ENCODE measurements around the gene UCHL1. TPM values are rescaled to one million over a fixed set of nuclear protein-coding genes. Genes with fewer than 3 reads are reported as not detected.

UCHL1 gene
- total and polyA plus RNA-seq, 2 of the 13 experiments (the other 11 are each of a cell fraction or from before 2014, with no cell fraction given): not detected

DNA sequence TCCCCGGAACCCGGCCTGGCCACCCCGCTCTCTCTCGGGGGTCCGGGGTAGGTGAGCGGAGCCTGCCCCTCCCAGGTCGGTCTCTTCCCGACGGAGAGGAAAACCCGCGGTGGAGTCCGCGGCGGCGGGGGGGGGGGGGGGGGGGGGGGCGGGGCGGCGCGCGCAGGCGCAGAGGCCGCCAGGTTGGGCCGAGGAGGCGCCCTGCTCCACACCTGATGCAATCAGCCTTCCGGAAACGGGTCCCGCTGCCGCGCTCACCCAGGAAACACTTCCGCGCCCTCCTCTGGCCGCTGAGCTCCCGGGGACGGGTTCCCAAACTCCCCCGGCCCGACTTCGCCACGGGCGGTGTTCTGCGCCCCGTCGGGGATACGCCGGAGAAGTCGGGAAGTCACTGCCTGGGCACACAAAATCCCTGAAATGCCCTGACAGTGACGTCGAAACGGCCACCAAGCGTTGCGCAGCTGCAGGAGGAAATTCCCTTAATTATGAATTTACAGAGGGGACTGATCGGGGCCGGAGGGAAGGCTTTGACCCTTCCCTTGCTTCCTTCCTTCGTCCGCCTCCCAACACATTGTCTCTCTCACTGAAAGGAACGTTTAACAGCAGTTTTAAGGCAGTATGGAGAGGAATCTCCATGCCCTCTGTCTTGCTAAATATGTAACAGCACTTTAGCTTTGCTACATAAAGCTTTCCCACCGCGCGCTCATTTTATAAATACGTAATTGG, 40.3 kb upstream of the UCHL1 start (continued):
- TF ChIP-seq, protein P1, sequence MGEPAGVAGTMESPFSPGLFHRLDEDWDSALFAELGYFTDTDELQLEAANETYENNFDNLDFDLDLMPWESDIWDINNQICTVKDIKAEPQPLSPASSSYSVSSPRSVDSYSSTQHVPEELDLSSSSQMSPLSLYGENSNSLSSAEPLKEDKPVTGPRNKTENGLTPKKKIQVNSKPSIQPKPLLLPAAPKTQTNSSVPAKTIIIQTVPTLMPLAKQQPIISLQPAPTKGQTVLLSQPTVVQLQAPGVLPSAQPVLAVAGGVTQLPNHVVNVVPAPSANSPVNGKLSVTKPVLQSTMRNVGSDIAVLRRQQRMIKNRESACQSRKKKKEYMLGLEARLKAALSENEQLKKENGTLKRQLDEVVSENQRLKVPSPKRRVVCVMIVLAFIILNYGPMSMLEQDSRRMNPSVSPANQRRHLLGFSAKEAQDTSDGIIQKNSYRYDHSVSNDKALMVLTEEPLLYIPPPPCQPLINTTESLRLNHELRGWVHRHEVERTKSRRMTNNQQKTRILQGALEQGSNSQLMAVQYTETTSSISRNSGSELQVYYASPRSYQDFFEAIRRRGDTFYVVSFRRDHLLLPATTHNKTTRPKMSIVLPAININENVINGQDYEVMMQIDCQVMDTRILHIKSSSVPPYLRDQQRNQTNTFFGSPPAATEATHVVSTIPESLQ (CRISPR knock-in tag; conservative IDR thresholded peaks at IDR 0.05): no peak
- TF ChIP-seq CBX1 (IDR thresholded peaks at IDR 0.05; ENCODE audit: low read depth): no peak
- no peak for TF ChIP-seq IKZF4 (CRISPR knock-in tag; IDR thresholded peaks at IDR 0.05; ENCODE audit: borderline replicate concordance, low read depth, not compliant biosample characterization)
- TF ChIP-seq ELF1 (CRISPR knock-in tag; IDR thresholded peaks at IDR 0.05): peak; percentile 83
- TF ChIP-seq HOXA9 (CRISPR knock-in tag; IDR thresholded peaks at IDR 0.05; ENCODE audit: borderline replicate concordance): no peak
- peak; percentile 77; the same call in 1 of the 2 replicates for TF ChIP-seq FOXK1 (CRISPR knock-in tag; IDR thresholded peaks at IDR 0.05; ENCODE audit: borderline replicate concordance, low read depth)
- 0 out of 2 replicates have a peak, but pooled peaks have one; percentile 34 for TF ChIP-seq NR2F2 (IDR thresholded peaks at IDR 0.05; ENCODE audit: borderline replicate concordance, low read depth)
- TF ChIP-seq ZZZ3 (CRISPR knock-in tag; IDR thresholded peaks at IDR 0.05; ENCODE audit: borderline replicate concordance): peak; percentile 71; the same call in 1 of the 2 replicates
- no peak for TF ChIP-seq MYNN (CRISPR knock-in tag; IDR thresholded peaks at IDR 0.05; ENCODE audit: low read depth)
- TF ChIP-seq, protein P2, sequence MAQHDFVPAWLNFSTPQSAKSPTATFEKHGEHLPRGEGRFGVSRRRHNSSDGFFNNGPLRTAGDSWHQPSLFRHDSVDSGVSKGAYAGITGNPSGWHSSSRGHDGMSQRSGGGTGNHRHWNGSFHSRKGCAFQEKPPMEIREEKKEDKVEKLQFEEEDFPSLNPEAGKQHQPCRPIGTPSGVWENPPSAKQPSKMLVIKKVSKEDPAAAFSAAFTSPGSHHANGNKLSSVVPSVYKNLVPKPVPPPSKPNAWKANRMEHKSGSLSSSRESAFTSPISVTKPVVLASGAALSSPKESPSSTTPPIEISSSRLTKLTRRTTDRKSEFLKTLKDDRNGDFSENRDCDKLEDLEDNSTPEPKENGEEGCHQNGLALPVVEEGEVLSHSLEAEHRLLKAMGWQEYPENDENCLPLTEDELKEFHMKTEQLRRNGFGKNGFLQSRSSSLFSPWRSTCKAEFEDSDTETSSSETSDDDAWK (CRISPR knock-in tag; IDR thresholded peaks at IDR 0.05): no peak
- peak in 1 of 2 experiments; percentile 46; a peak in 1 of 4 replicates for TF ChIP-seq MAFK (conservative IDR thresholded peaks at IDR 0.05 in 1 of 2, IDR thresholded peaks at IDR 0.05 in 1 of 2; ENCODE audit: low read length in 2 of 2)
- TF ChIP-seq AKAP8 (CRISPR knock-in tag; IDR thresholded peaks at IDR 0.05): no peak
- TF ChIP-seq, protein P3, sequence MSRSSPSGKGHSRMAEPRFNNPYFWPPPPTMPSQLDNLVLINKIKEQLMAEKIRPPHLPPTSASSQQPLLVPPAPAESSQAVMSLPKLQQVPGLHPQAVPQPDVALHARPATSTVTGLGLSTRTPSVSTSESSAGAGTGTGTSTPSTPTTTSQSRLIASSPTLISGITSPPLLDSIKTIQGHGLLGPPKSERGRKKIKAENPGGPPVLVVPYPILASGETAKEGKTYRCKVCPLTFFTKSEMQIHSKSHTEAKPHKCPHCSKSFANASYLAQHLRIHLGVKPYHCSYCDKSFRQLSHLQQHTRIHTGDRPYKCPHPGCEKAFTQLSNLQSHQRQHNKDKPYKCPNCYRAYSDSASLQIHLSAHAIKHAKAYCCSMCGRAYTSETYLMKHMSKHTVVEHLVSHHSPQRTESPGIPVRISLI (CRISPR knock-in tag; IDR thresholded peaks at IDR 0.05; ENCODE audit: borderline replicate concordance): peak; percentile 31; the same call in 1 of the 2 replicates
- TF ChIP-seq ZNF260 (CRISPR knock-in tag; IDR thresholded peaks at IDR 0.05; ENCODE audit: borderline replicate concordance, low read depth): no peak
- peak; percentile 51; the same call in 1 of the 2 replicates for TF ChIP-seq ZBTB20 (CRISPR knock-in tag; IDR thresholded peaks at IDR 0.05; ENCODE audit: borderline replicate concordance, low read depth)
- TF ChIP-seq SMAD3 (CRISPR knock-in tag; IDR thresholded peaks at IDR 0.05): no peak
- peak; percentile 70 for TF ChIP-seq HNRNPLL (IDR thresholded peaks at IDR 0.05; ENCODE audit: low read depth, low read length, poor library complexity, severe bottlenecking)
- TF ChIP-seq ZNF605 (CRISPR knock-in tag; IDR thresholded peaks at IDR 0.05): 0 out of 2 replicates have a peak, but pooled peaks have one; percentile 57
- TF ChIP-seq, protein P4, sequence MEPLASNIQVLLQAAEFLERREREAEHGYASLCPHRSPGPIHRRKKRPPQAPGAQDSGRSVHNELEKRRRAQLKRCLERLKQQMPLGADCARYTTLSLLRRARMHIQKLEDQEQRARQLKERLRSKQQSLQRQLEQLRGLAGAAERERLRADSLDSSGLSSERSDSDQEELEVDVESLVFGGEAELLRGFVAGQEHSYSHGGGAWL (CRISPR knock-in tag; IDR thresholded peaks at IDR 0.05): peak; percentile 79
- TF ChIP-seq NCOA5 (CRISPR knock-in tag; IDR thresholded peaks at IDR 0.05): no peak
- 0 out of 2 replicates have a peak, but pooled peaks have one; percentile 29 for TF ChIP-seq ZSCAN9 (CRISPR knock-in tag; IDR thresholded peaks at IDR 0.05; ENCODE audit: borderline replicate concordance)
- TF ChIP-seq PITX1 (CRISPR knock-in tag; IDR thresholded peaks at IDR 0.05): peak; percentile 65
